ENCODE results near the gene SASH1. TPM values are rescaled to one million over a fixed set of nuclear protein-coding genes. Genes with fewer than 3 reads are reported as not detected.

Gene SASH1
- total and polyA plus RNA-seq, 2 experiments from 2014 or later = 69.1 to 99.0 TPM

DNA sequence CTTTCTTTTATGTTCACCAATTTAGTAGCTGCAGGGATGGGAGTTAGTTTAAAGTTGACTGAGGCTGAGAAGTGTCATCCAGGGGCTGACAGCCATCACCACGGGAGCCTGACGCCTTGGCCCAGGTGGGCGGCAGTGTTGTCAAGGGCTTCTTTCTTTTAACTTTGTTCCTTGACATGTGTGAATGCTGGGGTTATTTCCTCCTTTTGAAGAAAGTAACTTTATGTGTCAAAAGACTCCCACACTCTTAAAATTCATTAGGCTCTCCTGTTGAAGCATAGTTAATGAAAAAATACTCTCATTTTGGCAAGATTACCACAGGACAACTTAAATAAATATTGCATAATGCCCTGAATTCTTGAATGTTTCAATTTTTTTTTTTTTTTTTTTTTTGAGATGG lies 50.0 kb downstream of the SASH1 start:
- Histone ChIP-seq H3K4me2 (ENCODE audit: unreplicated experiment) (no peak overlapping the region), H3K4me1 (ENCODE audit: insufficient read depth) (0 out of 2 replicates have a peak, but pooled peaks cover 10% of the 10 kb centered on the region), H3K9ac (no peak overlapping the region), H3K36me3 (ENCODE audit: low read depth) (peaks cover 32% of the 10 kb centered on the region), H3K9me2 (ENCODE audit: insufficient read depth) (no peaks in the 10 kb centered on the region), H4K20me1 (ENCODE audit: insufficient read depth) (no peaks in the 10 kb centered on the region; the same call in 1 of the 2 replicates), H3K27ac (no peak overlapping the region), H3K9me3 (ENCODE audit: low read depth) (no peaks in the 10 kb centered on the region), H3K27me3 (replicated peaks; ENCODE audit: insufficient read depth) (no peaks in the 10 kb centered on the region), H3F3A (ENCODE audit: insufficient read depth) (peaks cover 10% of the 10 kb centered on the region), H2AFZ (no peak overlapping the region), H3K4me3 (no peak overlapping the region), H3K79me2 (ENCODE audit: insufficient read depth) (peaks cover 95% of the 10 kb centered on the region)
- in situ Hi-C loops (cut with MboI) = no loop called here
- TF ChIP-seq EZH2phosphoT487 (IDR thresholded peaks at IDR 0.05; ENCODE audit: insufficient read depth, low read depth) = no peak
- TF ChIP-seq EZH2 (IDR thresholded peaks at IDR 0.05; ENCODE audit: insufficient read depth, poor library complexity, severe bottlenecking) = no peak
- WGBS, 2 experiments (ENCODE audit: low coverage in 1 of 2, low lambda C conversion rate in 2 of 2, missing lambda C conversion rate in 2 of 2) = 58 to 63% methylated on average over 3 of the region's 3 CpGs
- DNase-seq = peak; percentile 33

DNA sequence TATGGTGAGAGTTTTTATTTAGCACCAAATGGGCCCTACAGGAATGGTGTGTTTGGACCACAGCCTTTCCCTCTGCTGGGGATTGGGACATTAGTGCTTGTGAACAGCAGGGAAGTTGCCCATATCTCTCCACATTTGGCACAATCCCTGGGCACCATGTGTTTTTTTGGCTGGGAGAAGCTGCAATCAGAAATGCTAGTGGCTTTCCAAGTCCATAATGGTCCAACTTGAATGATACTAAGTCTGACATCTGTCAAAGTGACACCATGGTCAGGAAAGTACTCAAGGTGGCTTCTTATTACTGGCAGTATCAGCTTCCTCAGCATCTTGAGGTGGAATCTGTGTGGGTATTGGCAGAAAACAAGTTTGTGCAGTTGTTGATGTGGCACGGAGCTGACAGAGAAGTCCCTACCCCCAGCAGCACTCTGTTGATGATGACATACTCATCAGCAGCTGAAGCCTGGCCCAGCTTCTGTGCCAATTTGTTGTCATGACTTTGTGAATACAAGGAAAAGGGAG lies 53.0 kb downstream of the SASH1 start:
- no peak for TF ChIP-seq EZH2phosphoT487 (IDR thresholded peaks at IDR 0.05; ENCODE audit: insufficient read depth, low read depth)
- TF ChIP-seq EZH2 (IDR thresholded peaks at IDR 0.05; ENCODE audit: insufficient read depth, poor library complexity, severe bottlenecking) = no peak
- H4K20me1 ChIP-seq (ENCODE audit: insufficient read depth) = no peaks in the 10 kb centered on the region
- peak overlapping the region; percentile 17; the same call in 1 of the 2 replicates for H3K27ac ChIP-seq
- 7 to 13% methylated on average over 1 of the region's 1 CpG for WGBS, 2 experiments (ENCODE audit: low coverage in 1 of 2, low lambda C conversion rate in 2 of 2, missing lambda C conversion rate in 2 of 2)
- in situ Hi-C loops (cut with MboI) = no loop called here
- no peak overlapping the region for H2AFZ ChIP-seq
- H3K36me3 ChIP-seq (ENCODE audit: low read depth) = peaks cover 29% of the 10 kb centered on the region
- H3K79me2 ChIP-seq (ENCODE audit: insufficient read depth) = peaks cover 95% of the 10 kb centered on the region
- no peaks in the 10 kb centered on the region for H3K27me3 ChIP-seq (replicated peaks; ENCODE audit: insufficient read depth)
- no peaks in the 10 kb centered on the region for H3K9me2 ChIP-seq (ENCODE audit: insufficient read depth)
- no peak overlapping the region for H3K4me3 ChIP-seq
- H3K4me2 ChIP-seq (ENCODE audit: unreplicated experiment) = peak overlapping the region; percentile 1
- peaks cover 10% of the 10 kb centered on the region for H3F3A ChIP-seq (ENCODE audit: insufficient read depth)
- no peak overlapping the region for H3K9ac ChIP-seq
- peak; percentile 39 for DNase-seq
- H3K4me1 ChIP-seq (ENCODE audit: insufficient read depth) = 0 out of 2 replicates have a peak, but pooled peaks cover 10% of the 10 kb centered on the region
- H3K9me3 ChIP-seq (ENCODE audit: low read depth) = no peaks in the 10 kb centered on the region

DNA sequence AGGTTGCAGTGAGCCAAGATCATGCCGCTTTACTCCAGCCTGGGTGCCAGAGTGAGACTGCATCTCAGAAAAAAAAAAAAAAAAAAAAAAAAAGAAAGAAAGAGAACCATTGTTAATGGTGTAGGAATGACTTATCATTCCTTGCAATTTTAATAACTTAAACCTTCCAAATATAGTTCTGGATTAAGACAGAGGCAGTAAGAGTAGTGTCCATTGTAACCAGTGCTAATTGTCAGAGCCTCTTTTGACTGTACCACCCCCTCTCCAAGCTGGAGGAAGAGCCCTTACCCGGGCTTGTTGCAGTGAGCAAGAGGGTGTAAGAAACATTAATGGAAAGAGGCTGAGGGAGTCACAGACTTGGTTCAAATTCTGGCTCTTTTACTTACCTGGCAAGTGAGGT lies 53.8 kb downstream of the SASH1 start:
- DNase-seq = no peak
- WGBS, 2 experiments (ENCODE audit: low coverage in 1 of 2, low lambda C conversion rate in 2 of 2, missing lambda C conversion rate in 2 of 2) = 98 to 100% methylated on average over 2 of the region's 2 CpGs
- no peaks in the 10 kb centered on the region for H3K9me2 ChIP-seq (ENCODE audit: insufficient read depth)
- peaks cover 95% of the 10 kb centered on the region for H3K79me2 ChIP-seq (ENCODE audit: insufficient read depth)
- H3K9me3 ChIP-seq (ENCODE audit: low read depth) = no peaks in the 10 kb centered on the region
- peaks cover 10% of the 10 kb centered on the region for H3F3A ChIP-seq (ENCODE audit: insufficient read depth)
- no peaks in the 10 kb centered on the region for H3K27me3 ChIP-seq (replicated peaks; ENCODE audit: insufficient read depth)
- 0 out of 2 replicates have a peak, but pooled peaks cover 10% of the 10 kb centered on the region for H3K4me1 ChIP-seq (ENCODE audit: insufficient read depth)
- H3K27ac ChIP-seq = no peak overlapping the region
- peak overlapping the region; percentile 6 for H3K4me2 ChIP-seq (ENCODE audit: unreplicated experiment)
- H2AFZ ChIP-seq = no peak overlapping the region
- TF ChIP-seq EZH2 (IDR thresholded peaks at IDR 0.05; ENCODE audit: insufficient read depth, poor library complexity, severe bottlenecking) (no peak), EZH2phosphoT487 (IDR thresholded peaks at IDR 0.05; ENCODE audit: insufficient read depth, low read depth) (no peak)
- in situ Hi-C loops (cut with MboI) = no loop called here
- H4K20me1 ChIP-seq (ENCODE audit: insufficient read depth) = no peaks in the 10 kb centered on the region
- no peak overlapping the region for H3K4me3 ChIP-seq
- no peak overlapping the region for H3K9ac ChIP-seq
- peaks cover 24% of the 10 kb centered on the region for H3K36me3 ChIP-seq (ENCODE audit: low read depth)

DNA sequence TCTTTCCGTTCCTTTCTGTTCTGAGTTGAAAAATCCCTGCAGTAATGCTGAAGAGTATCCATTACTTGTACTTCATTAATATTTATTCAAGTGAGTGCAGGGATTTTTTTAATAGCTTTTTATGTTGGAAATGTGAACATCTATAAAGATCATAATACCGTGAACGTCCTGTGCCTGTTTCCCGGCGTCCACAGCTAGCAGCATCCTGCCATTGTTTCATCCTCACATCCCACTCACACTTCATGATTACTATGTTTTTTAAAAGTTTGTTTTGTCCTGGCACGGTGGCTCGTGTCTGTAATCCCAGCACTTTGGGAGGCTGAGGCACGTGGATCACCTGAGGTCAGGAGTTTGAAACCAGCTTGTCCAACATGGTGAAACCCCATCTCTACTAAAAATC lies 54.3 kb downstream of the SASH1 start:
- Histone ChIP-seq H3K27ac (no peak overlapping the region), H3K4me1 (ENCODE audit: insufficient read depth) (0 out of 2 replicates have a peak, but pooled peaks cover 10% of the 10 kb centered on the region), H2AFZ (no peak overlapping the region), H3K9ac (no peak overlapping the region), H3K4me2 (ENCODE audit: unreplicated experiment) (no peak overlapping the region), H3K4me3 (no peak overlapping the region), H3K9me3 (ENCODE audit: low read depth) (no peaks in the 10 kb centered on the region), H3K79me2 (ENCODE audit: insufficient read depth) (peaks cover 95% of the 10 kb centered on the region), H3K36me3 (ENCODE audit: low read depth) (peaks cover 24% of the 10 kb centered on the region), H3K9me2 (ENCODE audit: insufficient read depth) (no peaks in the 10 kb centered on the region), H3F3A (ENCODE audit: insufficient read depth) (peaks cover 10% of the 10 kb centered on the region), H4K20me1 (ENCODE audit: insufficient read depth) (no peaks in the 10 kb centered on the region), H3K27me3 (replicated peaks; ENCODE audit: insufficient read depth) (no peaks in the 10 kb centered on the region)
- in situ Hi-C loops (cut with MboI) = no loop called here
- TF ChIP-seq EZH2 (IDR thresholded peaks at IDR 0.05; ENCODE audit: insufficient read depth, poor library complexity, severe bottlenecking) (no peak), EZH2phosphoT487 (IDR thresholded peaks at IDR 0.05; ENCODE audit: insufficient read depth, low read depth) (no peak)
- no peak for DNase-seq
- 99% methylated on average over 8 of the region's 8 CpGs for WGBS, 2 experiments (ENCODE audit: low coverage in 1 of 2, low lambda C conversion rate in 2 of 2, missing lambda C conversion rate in 2 of 2)

Data from GM23248 (cell line).